Measurements from ENCODE around the gene ATG7.

ATG7 gene

GRCh38 chr3:11244121-11244677, 28.0 kb upstream of the ATG7 start:
- Histone ChIP-seq H3K4me1 (ENCODE audit: control insufficient read depth, low read length) (no peaks in the 10 kb centered on the region), H3K27me3 (ENCODE audit: control insufficient read depth, low read length) (peaks cover 2% of the 10 kb centered on the region), H3K9me3 (ENCODE audit: control insufficient read depth, insufficient read depth, low read length) (peaks cover 4% of the 10 kb centered on the region; the same call in 1 of the 2 replicates), H3K36me3 (ENCODE audit: control insufficient read depth, low read length) (no peaks in the 10 kb centered on the region), H3K4me2 (ENCODE audit: low read length) (no peak overlapping the region), H3K27ac (ENCODE audit: low read depth, low read length) (no peak overlapping the region), H3K9me2 (replicated peaks; ENCODE audit: control insufficient read depth, low read length) (no peaks in the 10 kb centered on the region), H3K79me2 (ENCODE audit: control insufficient read depth, low read length) (no peaks in the 10 kb centered on the region), H4K20me1 (ENCODE audit: control insufficient read depth, insufficient read depth, low read depth, low read length) (no peaks in the 10 kb centered on the region), H3F3A (ENCODE audit: control insufficient read depth, insufficient read depth) (no peaks in the 10 kb centered on the region), H3K4me3 (ENCODE audit: low read length) (no peak overlapping the region)
- TF ChIP-seq CTCF (IDR thresholded peaks at IDR 0.05; ENCODE audit: low read depth, low read length, poor library complexity, severe bottlenecking) = no peak
- TF ChIP-seq EZH2phosphoT487 (IDR thresholded peaks at IDR 0.05; ENCODE audit: borderline replicate concordance, low read length) = no peak

DNA sequence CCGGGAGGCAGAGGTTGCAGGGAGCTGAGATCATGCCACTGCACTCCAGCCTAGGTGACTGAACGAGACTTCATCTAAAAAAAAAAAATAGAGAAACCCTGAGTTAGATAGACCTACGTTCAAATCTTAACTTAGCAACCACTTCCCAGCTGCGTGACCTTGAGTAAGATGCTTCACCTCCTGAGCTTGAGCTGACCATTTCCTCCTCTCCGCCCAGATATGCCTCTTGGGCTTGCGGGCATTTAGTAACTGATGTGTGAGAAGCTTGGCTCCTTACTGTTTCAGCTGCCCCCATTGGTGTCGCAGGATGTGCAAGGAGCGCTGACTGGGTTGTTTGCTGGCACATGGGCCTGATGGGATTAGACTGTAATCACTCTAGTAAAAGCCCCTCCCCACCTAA, 26.9 kb upstream of the ATG7 start:
- H3K79me2 ChIP-seq (ENCODE audit: control insufficient read depth, low read length) = no peaks in the 10 kb centered on the region

GRCh38 chr3:11245827-11246662, 26.2 kb upstream of the ATG7 start:
- no peak for TF ChIP-seq CTCF (IDR thresholded peaks at IDR 0.05; ENCODE audit: low read depth, low read length, poor library complexity, severe bottlenecking)
- TF ChIP-seq EZH2phosphoT487 (IDR thresholded peaks at IDR 0.05; ENCODE audit: borderline replicate concordance, low read length) = no peak
- H3K27me3 ChIP-seq (ENCODE audit: control insufficient read depth, low read length) = no peaks in the 10 kb centered on the region; the same call in 1 of the 2 replicates

More for the DNA sequence above, 26.9 kb upstream of the ATG7 start:
- Histone ChIP-seq H3K27me3 (ENCODE audit: control insufficient read depth, low read length) (peaks cover 2% of the 10 kb centered on the region; the same call in 1 of the 2 replicates), H3K4me1 (ENCODE audit: control insufficient read depth, low read length) (no peaks in the 10 kb centered on the region), H3K9me3 (ENCODE audit: control insufficient read depth, insufficient read depth, low read length) (no peaks in the 10 kb centered on the region), H3K4me2 (ENCODE audit: low read length) (no peak overlapping the region), H3F3A (ENCODE audit: control insufficient read depth, insufficient read depth) (no peaks in the 10 kb centered on the region), H3K36me3 (ENCODE audit: control insufficient read depth, low read length) (no peaks in the 10 kb centered on the region), H3K27ac (ENCODE audit: low read depth, low read length) (no peak overlapping the region), H4K20me1 (ENCODE audit: control insufficient read depth, insufficient read depth, low read depth, low read length) (no peaks in the 10 kb centered on the region), H3K4me3 (ENCODE audit: low read length) (no peak overlapping the region), H3K9me2 (replicated peaks; ENCODE audit: control insufficient read depth, low read length) (no peaks in the 10 kb centered on the region)
- no peak for TF ChIP-seq EZH2phosphoT487 (IDR thresholded peaks at IDR 0.05; ENCODE audit: borderline replicate concordance, low read length)
- TF ChIP-seq CTCF (IDR thresholded peaks at IDR 0.05; ENCODE audit: low read depth, low read length, poor library complexity, severe bottlenecking) = no peak

More at GRCh38 chr3:11245827-11246662, 26.2 kb upstream of the ATG7 start:
- no peak overlapping the region for H3K4me2 ChIP-seq (ENCODE audit: low read length)
- no peaks in the 10 kb centered on the region for H3K9me2 ChIP-seq (replicated peaks; ENCODE audit: control insufficient read depth, low read length)
- no peaks in the 10 kb centered on the region for H3K9me3 ChIP-seq (ENCODE audit: control insufficient read depth, insufficient read depth, low read length)
- no peak overlapping the region for H3K4me3 ChIP-seq (ENCODE audit: low read length)
- H4K20me1 ChIP-seq (ENCODE audit: control insufficient read depth, insufficient read depth, low read depth, low read length) = no peaks in the 10 kb centered on the region
- no peaks in the 10 kb centered on the region for H3F3A ChIP-seq (ENCODE audit: control insufficient read depth, insufficient read depth)
- H3K4me1 ChIP-seq (ENCODE audit: control insufficient read depth, low read length) = no peaks in the 10 kb centered on the region
- H3K79me2 ChIP-seq (ENCODE audit: control insufficient read depth, low read length) = no peaks in the 10 kb centered on the region
- H3K27ac ChIP-seq (ENCODE audit: low read depth, low read length) = no peak overlapping the region
- no peaks in the 10 kb centered on the region for H3K36me3 ChIP-seq (ENCODE audit: control insufficient read depth, low read length)

Measured in DOHH2 (cell line).